OCI-LY7 (cell line): ENCODE results near the gene TEX14.

ENCODE experiments used
- EZH2phosphoT487 ChIP-seq: fragments of 200-600 bp; sonication (generic); IDR thresholded peaks from 2 replicates; pipeline ENCODE4 v1.6.1; 2018; ENCODE audit warnings: low read depth, borderline replicate concordance, mild to moderate bottlenecking, mixed run types, antibody characterized with exemption, low read length, moderate library complexity, mixed read lengths
- TF ChIP-seq, protein P1 (sequence below): fragments of 200-600 bp; sonication (generic); conservative IDR thresholded peaks from 2 replicates; pipeline ENCODE4 v1.5.1; 2014; ENCODE audit warnings: mild to moderate bottlenecking, antibody characterized with exemption, low read length, moderate library complexity, mixed read lengths

DNA sequence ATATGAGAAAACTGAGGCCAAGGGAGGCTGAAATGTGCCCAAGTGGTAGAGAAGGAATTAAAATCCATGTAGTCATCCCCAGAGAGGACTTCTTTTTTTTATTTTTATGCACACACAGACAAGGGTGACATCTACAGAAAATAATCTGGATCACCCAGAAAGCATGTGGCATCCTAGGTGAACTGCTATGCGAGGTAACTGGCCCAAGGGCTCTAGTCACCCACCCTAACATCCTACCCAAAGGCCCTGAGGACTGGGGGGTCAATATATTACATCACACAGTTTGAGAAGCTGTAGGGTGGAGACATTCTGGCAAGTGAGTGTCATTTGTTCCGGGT lies 23.3 kb downstream of the TEX14 start:
- TF ChIP-seq, protein P1, sequence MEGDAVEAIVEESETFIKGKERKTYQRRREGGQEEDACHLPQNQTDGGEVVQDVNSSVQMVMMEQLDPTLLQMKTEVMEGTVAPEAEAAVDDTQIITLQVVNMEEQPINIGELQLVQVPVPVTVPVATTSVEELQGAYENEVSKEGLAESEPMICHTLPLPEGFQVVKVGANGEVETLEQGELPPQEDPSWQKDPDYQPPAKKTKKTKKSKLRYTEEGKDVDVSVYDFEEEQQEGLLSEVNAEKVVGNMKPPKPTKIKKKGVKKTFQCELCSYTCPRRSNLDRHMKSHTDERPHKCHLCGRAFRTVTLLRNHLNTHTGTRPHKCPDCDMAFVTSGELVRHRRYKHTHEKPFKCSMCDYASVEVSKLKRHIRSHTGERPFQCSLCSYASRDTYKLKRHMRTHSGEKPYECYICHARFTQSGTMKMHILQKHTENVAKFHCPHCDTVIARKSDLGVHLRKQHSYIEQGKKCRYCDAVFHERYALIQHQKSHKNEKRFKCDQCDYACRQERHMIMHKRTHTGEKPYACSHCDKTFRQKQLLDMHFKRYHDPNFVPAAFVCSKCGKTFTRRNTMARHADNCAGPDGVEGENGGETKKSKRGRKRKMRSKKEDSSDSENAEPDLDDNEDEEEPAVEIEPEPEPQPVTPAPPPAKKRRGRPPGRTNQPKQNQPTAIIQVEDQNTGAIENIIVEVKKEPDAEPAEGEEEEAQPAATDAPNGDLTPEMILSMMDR = no peak
- TF ChIP-seq EZH2phosphoT487 = no peak
